ENCODE data around the gene ZNF488.

ZNF488 gene

DNA sequence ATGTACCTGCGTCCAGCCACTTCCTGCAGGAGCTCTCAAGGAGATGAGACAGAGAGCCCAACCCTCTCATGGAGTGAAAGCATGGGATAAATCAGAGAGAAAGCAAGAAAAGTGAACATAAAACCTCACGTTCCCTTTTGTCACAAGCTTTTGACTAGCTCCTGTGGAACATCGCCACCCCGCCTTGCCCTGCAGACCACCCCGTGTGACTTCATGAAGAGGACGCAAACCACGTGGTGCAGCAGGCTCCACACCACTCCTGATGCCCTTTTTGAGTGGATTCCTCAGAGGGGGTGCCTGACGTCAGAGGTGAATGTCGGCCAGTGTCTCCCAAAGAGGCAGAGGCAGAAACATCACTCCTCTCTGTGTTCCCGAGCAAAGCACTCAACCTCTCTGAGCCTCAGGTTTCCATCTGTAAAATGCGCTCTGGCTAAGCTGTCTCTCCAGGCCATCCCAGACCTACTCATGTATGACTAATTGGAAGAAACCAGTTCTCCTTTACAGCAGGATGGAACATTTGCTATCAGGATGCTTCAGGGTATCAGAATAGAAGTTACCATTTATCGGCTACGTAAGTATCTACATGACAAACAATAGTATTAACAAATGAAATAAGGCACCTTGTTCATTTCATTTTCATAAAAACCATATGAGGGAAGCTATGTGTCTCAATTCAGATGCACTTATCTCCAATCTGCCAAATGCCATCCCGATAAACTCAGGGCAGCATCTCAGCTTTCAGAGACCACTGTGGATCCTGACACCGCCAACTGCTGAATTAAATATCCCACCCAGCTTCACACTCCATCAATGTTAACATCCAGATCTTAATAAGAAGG lies 5.3 kb downstream of the ZNF488 start:
- no peaks in the 10 kb centered on the region for H3F3A ChIP-seq (ENCODE audit: control insufficient read depth, insufficient read depth)
- no peaks in the 10 kb centered on the region for H3K9me2 ChIP-seq (replicated peaks; ENCODE audit: control insufficient read depth, low read length)
- H3K4me1 ChIP-seq (ENCODE audit: control insufficient read depth, low read length), result peaks cover 5% of the 10 kb centered on the region
- H3K36me3 ChIP-seq (ENCODE audit: control insufficient read depth, low read length), result no peaks in the 10 kb centered on the region
- no peaks in the 10 kb centered on the region for H3K79me2 ChIP-seq (ENCODE audit: control insufficient read depth, low read length)
- no peak overlapping the region for H3K27ac ChIP-seq (ENCODE audit: low read depth, low read length)
- H3K9me3 ChIP-seq (ENCODE audit: control insufficient read depth, insufficient read depth, low read length), result no peaks in the 10 kb centered on the region
- H4K20me1 ChIP-seq (ENCODE audit: control insufficient read depth, insufficient read depth, low read depth, low read length), result no peaks in the 10 kb centered on the region; the same call in 1 of the 2 replicates
- no peak overlapping the region for H3K4me2 ChIP-seq (ENCODE audit: low read length)
- TF ChIP-seq EZH2phosphoT487 (IDR thresholded peaks at IDR 0.05; ENCODE audit: borderline replicate concordance, low read length), result no peak
- TF ChIP-seq, protein P1, sequence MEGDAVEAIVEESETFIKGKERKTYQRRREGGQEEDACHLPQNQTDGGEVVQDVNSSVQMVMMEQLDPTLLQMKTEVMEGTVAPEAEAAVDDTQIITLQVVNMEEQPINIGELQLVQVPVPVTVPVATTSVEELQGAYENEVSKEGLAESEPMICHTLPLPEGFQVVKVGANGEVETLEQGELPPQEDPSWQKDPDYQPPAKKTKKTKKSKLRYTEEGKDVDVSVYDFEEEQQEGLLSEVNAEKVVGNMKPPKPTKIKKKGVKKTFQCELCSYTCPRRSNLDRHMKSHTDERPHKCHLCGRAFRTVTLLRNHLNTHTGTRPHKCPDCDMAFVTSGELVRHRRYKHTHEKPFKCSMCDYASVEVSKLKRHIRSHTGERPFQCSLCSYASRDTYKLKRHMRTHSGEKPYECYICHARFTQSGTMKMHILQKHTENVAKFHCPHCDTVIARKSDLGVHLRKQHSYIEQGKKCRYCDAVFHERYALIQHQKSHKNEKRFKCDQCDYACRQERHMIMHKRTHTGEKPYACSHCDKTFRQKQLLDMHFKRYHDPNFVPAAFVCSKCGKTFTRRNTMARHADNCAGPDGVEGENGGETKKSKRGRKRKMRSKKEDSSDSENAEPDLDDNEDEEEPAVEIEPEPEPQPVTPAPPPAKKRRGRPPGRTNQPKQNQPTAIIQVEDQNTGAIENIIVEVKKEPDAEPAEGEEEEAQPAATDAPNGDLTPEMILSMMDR (IDR thresholded peaks at IDR 0.05; ENCODE audit: low read depth, low read length, poor library complexity, severe bottlenecking), result no peak
- H3K4me3 ChIP-seq (ENCODE audit: low read length), result no peak overlapping the region
- peaks cover 25% of the 10 kb centered on the region for H3K27me3 ChIP-seq (ENCODE audit: control insufficient read depth, low read length)

DNA sequence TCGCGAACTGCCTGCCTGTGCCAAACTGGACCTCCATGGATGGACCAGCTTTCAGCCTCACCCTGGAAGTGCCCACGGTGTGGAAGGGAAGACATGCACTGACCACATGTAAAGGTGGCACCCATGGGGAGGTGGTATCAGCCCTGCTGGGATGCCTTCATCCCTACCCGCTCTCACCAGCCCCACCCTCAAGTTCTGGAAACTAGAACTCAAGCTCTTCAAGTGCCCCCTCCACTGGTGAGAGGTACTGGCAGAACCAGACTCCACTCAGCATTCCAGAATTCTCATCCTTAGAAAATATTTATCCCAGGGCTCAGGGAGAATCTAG lies 5.9 kb downstream of the ZNF488 start:
- Histone ChIP-seq H3K9me2 (replicated peaks; ENCODE audit: control insufficient read depth, low read length) (no peaks in the 10 kb centered on the region), H3K79me2 (ENCODE audit: control insufficient read depth, low read length) (no peaks in the 10 kb centered on the region), H3F3A (ENCODE audit: control insufficient read depth, insufficient read depth) (no peaks in the 10 kb centered on the region), H3K9me3 (ENCODE audit: control insufficient read depth, insufficient read depth, low read length) (no peaks in the 10 kb centered on the region), H3K4me1 (ENCODE audit: control insufficient read depth, low read length) (no peaks in the 10 kb centered on the region), H3K36me3 (ENCODE audit: control insufficient read depth, low read length) (no peaks in the 10 kb centered on the region), H3K27ac (ENCODE audit: low read depth, low read length) (no peak overlapping the region), H4K20me1 (ENCODE audit: control insufficient read depth, insufficient read depth, low read depth, low read length) (no peaks in the 10 kb centered on the region), H3K4me3 (ENCODE audit: low read length) (no peak overlapping the region), H3K27me3 (ENCODE audit: control insufficient read depth, low read length) (peaks cover 18% of the 10 kb centered on the region), H3K4me2 (ENCODE audit: low read length) (no peak overlapping the region)
- TF ChIP-seq EZH2phosphoT487 (IDR thresholded peaks at IDR 0.05; ENCODE audit: borderline replicate concordance, low read length), result no peak
- TF ChIP-seq, protein P1 (IDR thresholded peaks at IDR 0.05; ENCODE audit: low read depth, low read length, poor library complexity, severe bottlenecking), result no peak

DNA sequence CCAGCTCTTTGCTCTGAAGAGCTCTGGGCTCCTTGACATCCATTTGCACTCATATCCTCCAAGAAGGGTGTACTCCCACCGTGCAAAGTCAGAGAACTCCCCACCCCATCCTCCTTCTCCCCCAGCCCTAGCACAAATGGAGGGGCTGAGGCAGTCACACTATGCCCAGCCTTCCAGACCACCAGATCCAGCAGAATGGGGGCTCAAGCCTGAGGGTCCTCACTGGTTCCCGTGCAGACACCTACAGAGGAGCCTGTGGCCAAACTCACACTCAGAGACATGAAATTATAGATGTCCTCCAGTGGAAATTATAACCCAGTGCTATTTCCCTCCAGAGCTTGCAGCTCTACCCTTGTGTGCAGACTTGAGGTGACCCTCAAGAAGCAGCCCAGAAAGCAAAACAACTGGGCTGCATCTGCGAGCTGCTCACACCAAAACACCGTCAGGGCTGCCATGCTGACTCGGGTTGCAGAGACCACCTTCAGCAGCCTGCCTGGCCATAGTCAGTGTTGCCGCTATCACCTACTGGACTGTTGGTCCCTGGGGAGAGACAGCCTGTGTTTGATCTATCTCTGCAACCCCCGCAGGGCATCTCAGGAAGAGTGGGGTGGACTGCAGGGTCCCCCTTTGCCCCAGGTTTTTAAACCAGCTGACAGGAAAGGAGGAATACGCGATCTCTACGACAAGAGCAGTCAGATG lies 7.4 kb downstream of the ZNF488 start:
- Histone ChIP-seq H3K9me3 (ENCODE audit: control insufficient read depth, insufficient read depth, low read length) (no peaks in the 10 kb centered on the region), H3K4me3 (ENCODE audit: low read length) (no peak overlapping the region), H3K27ac (ENCODE audit: low read depth, low read length) (no peak overlapping the region), H3K27me3 (ENCODE audit: control insufficient read depth, low read length) (peaks cover 10% of the 10 kb centered on the region), H3F3A (ENCODE audit: control insufficient read depth, insufficient read depth) (no peaks in the 10 kb centered on the region), H3K79me2 (ENCODE audit: control insufficient read depth, low read length) (no peaks in the 10 kb centered on the region), H4K20me1 (ENCODE audit: control insufficient read depth, insufficient read depth, low read depth, low read length) (no peaks in the 10 kb centered on the region), H3K36me3 (ENCODE audit: control insufficient read depth, low read length) (no peaks in the 10 kb centered on the region), H3K4me2 (ENCODE audit: low read length) (no peak overlapping the region), H3K9me2 (replicated peaks; ENCODE audit: control insufficient read depth, low read length) (no peaks in the 10 kb centered on the region), H3K4me1 (ENCODE audit: control insufficient read depth, low read length) (no peaks in the 10 kb centered on the region)
- TF ChIP-seq, protein P1 (IDR thresholded peaks at IDR 0.05; ENCODE audit: low read depth, low read length, poor library complexity, severe bottlenecking), result no peak
- TF ChIP-seq EZH2phosphoT487 (IDR thresholded peaks at IDR 0.05; ENCODE audit: borderline replicate concordance, low read length), result no peak
